Neural progenitor cell (in vitro differentiated cells): ENCODE measurements around the gene PRDM16. TPM values are rescaled to one million over a fixed set of nuclear protein-coding genes. Genes with fewer than 3 reads are reported as not detected.

Experiments
- DNase-seq: peaks from one replicate; pipeline ENCODE4 v3.0.0-alpha.2; 2016; ENCODE audit warnings: low spot score
- H2AFZ ChIP-seq: fragments of 200-600 bp; sonication (generic); replicated peaks from 2 replicates; pipeline ENCODE4 v1.6.1; 2016; ENCODE audit warnings: antibody characterized with exemption
- H3F3A ChIP-seq: fragments of 200-600 bp; sonication (generic); 2 replicates; pipeline ENCODE4 v1.6.1; 2016; ENCODE audit warnings: antibody characterized with exemption, low read depth
- H3K27ac ChIP-seq: fragments of 200-600 bp; sonication (generic); 2 replicates; pipeline ENCODE4 v1.5.1; 2016; ENCODE audit warnings: mild to moderate bottlenecking
- H3K27me3 ChIP-seq: fragments of 200-600 bp; sonication (generic); 2 replicates; pipeline ENCODE4 v1.6.1; 2016; ENCODE audit warnings: mild to moderate bottlenecking, moderate library complexity
- H3K36me3 ChIP-seq: fragments of 200-600 bp; sonication (generic); 2 replicates; pipeline ENCODE4 v1.5.1; 2016
- H3K4me1 ChIP-seq: fragments of 200-600 bp; sonication (generic); 2 replicates; pipeline ENCODE4 v1.6.1; 2016; ENCODE audit warnings: mixed run types
- H3K4me2 ChIP-seq: fragments of 200-600 bp; sonication (generic); 2 replicates; pipeline ENCODE4 v1.6.1; 2016
- H3K4me3 ChIP-seq: fragments of 200-600 bp; sonication (generic); 2 replicates; pipeline ENCODE4 v1.5.1; 2016
- H3K79me2 ChIP-seq: fragments of 200-600 bp; sonication (generic); 2 replicates; pipeline ENCODE4 v1.6.1; 2016; ENCODE audit warnings: low read depth
- H3K9ac ChIP-seq: fragments of 200-600 bp; sonication (generic); 2 replicates; pipeline ENCODE4 v1.6.1; 2016
- H3K9me3 ChIP-seq: fragments of 200-600 bp; sonication (generic); 2 replicates; pipeline ENCODE4 v1.5.1; 2016; ENCODE audit warnings: low read depth
- H4K20me1 ChIP-seq: fragments of 200-600 bp; sonication (generic); 2 replicates; pipeline ENCODE4 v1.6.1; 2016; ENCODE audit warnings: low read depth
- H3K27ac Mint-ChIP-seq: 3 replicates; pipeline ENCODE4 v1.8.0; 2021; ENCODE audit warnings: mixed read lengths
- H3K27me3 Mint-ChIP-seq: 2 replicates; pipeline ENCODE4 v1.8.0; 2022; ENCODE audit warnings: low read depth, mild to moderate bottlenecking, inconsistent platforms, moderate library complexity, mixed read lengths; ENCODE audit not compliant: insufficient read depth
- H3K36me3 Mint-ChIP-seq: 3 replicates; pipeline ENCODE4 v1.8.0; 2021; ENCODE audit warnings: mixed read lengths
- H3K4me1 Mint-ChIP-seq: 3 replicates; pipeline ENCODE4 v1.8.0; 2021; ENCODE audit warnings: mixed read lengths
- H3K4me3 Mint-ChIP-seq: 3 replicates; pipeline ENCODE4 v1.8.0; 2021; ENCODE audit warnings: mild to moderate bottlenecking, moderate library complexity, mixed read lengths
- H3K9me3 Mint-ChIP-seq: 3 replicates; pipeline ENCODE4 v1.8.0; 2020; ENCODE audit warnings: mixed read lengths
- EZH2 ChIP-seq: fragments of 200-600 bp; sonication (generic); IDR thresholded peaks from 2 replicates; pipeline ENCODE4 v1.6.1; 2017; ENCODE audit warnings: antibody characterized with exemption, mild to moderate bottlenecking, moderate library complexity
- EZH2phosphoT487 ChIP-seq: fragments of 200-600 bp; sonication (generic); IDR thresholded peaks from 2 replicates; pipeline ENCODE4 v1.6.1; 2017; ENCODE audit warnings: antibody characterized with exemption
- total RNA-seq: library from RNA; depleted of rRNA; stranded (reverse); fragments of >200 nt; gene quantifications from 2 replicates; pipeline ENCODE4 v1.2.3, GENCODE V29; 2015; ENCODE audit warnings: low replicate concordance
- TF ChIP-seq, protein P1 (sequence below): fragments of 200-600 bp; sonication (generic); IDR thresholded peaks from 2 replicates; pipeline ENCODE4 v1.5.1; 2017; ENCODE audit warnings: antibody characterized with exemption, mild to moderate bottlenecking

PRDM16 gene
- total RNA-seq, 1 donor from 2014 or later = 1.9 TPM

DNA sequence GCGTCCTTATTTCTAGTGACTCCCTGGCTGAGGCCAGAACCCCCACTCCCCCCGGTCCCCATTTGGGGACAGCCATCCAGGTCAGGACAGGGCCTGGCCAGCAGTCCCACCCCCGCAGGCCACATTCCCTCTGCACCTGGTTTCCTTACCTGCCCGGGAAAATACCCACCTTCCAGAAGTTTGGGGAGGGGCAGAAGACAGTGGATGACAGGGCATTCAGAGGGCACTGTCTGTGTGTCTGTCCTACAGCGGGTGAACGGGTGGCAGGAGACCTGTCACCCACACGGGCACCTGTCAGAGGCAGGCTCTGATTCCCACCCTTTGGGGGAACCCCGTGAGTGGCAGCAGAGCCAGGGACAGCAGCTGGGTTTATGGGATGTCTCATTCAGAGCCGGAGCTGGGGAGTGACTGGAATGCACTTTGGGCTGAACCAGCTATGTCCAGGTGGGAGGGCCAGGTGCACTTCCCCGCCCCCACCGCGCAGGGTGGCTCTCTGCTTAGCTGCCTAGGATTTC, 387.5 kb downstream of the PRDM16 start:
- no peak overlapping the region for H3K27ac ChIP-seq
- H3K27me3 Mint-ChIP-seq = no peaks in the 10 kb centered on the region

DNA sequence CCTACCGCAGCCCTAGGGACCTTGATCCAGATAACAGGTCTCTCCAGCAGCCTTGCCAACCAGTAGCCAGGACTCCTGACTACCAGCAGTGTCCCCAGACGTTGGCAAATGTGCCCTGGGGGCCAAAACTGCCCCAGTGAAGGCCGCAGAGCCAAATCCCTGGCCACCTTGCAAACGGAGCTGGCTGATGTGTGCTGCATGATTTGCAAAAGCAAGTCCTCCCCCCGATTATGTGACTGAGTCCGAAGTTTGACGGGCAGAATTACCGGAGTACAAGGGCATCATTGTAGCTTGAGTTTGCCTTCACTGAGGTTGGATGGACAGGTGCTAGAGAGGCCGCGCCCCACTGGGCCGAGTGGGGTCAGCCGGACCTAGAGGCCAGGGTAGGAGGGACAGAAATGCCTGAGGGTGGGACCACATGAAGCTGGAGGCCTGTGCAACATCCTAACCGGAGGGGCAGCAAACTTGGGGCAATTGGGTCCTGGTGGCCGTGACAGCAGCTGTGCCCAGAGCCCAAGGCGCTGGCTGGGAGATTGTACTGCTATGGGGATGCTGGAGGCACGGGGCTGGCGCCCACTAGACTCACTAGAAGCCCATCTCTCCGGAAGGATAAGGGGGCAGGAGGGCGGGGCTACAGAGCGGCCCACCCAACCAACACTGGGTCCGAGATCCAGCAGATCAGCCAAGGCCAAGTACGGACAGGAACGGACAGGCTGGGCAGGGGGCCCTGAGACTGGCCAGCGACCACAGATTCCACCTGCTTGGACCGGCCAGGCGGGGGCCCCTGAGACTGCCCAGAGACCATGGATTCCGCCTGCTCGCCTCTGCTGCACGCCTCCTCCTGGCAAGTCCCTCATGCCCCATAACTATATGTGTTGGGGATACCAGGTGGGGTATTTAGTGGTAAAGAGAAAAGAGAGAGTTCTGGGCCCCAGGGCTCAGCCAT, 388.2 kb downstream of the PRDM16 start:
- Histone ChIP-seq H3K4me3 (no peak overlapping the region), H3K27me3 (no peaks in the 10 kb centered on the region), H3K9me3 (no peaks in the 10 kb centered on the region), H3F3A (peaks cover 23% of the 10 kb centered on the region), H3K79me2 (no peaks in the 10 kb centered on the region), H3K4me1 (peaks cover 13% of the 10 kb centered on the region), H3K36me3 (no peaks in the 10 kb centered on the region), H3K27ac (no peak overlapping the region), H3K4me2 (no peak overlapping the region), H2AFZ (no peak overlapping the region), H3K9ac (no peak overlapping the region), H4K20me1 (peaks cover 9% of the 10 kb centered on the region)
- Mint-ChIP-seq H3K27ac (peak overlapping the region; percentile 48), H3K4me3 (peak overlapping the region; percentile 34), H3K9me3 (no peaks in the 10 kb centered on the region), H3K4me1 (peaks cover 48% of the 10 kb centered on the region), H3K36me3 (no peaks in the 10 kb centered on the region), H3K27me3 (peaks cover 2% of the 10 kb centered on the region)
- no peak for DNase-seq
- TF ChIP-seq EZH2phosphoT487 = no peak
- no peak for TF ChIP-seq EZH2
- TF ChIP-seq, protein P1, sequence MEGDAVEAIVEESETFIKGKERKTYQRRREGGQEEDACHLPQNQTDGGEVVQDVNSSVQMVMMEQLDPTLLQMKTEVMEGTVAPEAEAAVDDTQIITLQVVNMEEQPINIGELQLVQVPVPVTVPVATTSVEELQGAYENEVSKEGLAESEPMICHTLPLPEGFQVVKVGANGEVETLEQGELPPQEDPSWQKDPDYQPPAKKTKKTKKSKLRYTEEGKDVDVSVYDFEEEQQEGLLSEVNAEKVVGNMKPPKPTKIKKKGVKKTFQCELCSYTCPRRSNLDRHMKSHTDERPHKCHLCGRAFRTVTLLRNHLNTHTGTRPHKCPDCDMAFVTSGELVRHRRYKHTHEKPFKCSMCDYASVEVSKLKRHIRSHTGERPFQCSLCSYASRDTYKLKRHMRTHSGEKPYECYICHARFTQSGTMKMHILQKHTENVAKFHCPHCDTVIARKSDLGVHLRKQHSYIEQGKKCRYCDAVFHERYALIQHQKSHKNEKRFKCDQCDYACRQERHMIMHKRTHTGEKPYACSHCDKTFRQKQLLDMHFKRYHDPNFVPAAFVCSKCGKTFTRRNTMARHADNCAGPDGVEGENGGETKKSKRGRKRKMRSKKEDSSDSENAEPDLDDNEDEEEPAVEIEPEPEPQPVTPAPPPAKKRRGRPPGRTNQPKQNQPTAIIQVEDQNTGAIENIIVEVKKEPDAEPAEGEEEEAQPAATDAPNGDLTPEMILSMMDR = no peak

More for the DNA sequence above, 387.5 kb downstream of the PRDM16 start:
- Mint-ChIP-seq H3K36me3 (no peaks in the 10 kb centered on the region), H3K27ac (no peak overlapping the region), H3K9me3 (no peaks in the 10 kb centered on the region), H3K4me1 (peaks cover 48% of the 10 kb centered on the region), H3K4me3 (no peak overlapping the region)
- Histone ChIP-seq H3K36me3 (no peaks in the 10 kb centered on the region), H3K27me3 (no peaks in the 10 kb centered on the region), H3K4me2 (no peak overlapping the region), H3K9me3 (no peaks in the 10 kb centered on the region), H3K4me1 (peaks cover 13% of the 10 kb centered on the region), H4K20me1 (peaks cover 9% of the 10 kb centered on the region), H2AFZ (no peak overlapping the region), H3F3A (peaks cover 23% of the 10 kb centered on the region), H3K4me3 (no peak overlapping the region), H3K79me2 (no peaks in the 10 kb centered on the region), H3K9ac (no peak overlapping the region)
- TF ChIP-seq, protein P1 = no peak
- no peak for DNase-seq

DNA sequence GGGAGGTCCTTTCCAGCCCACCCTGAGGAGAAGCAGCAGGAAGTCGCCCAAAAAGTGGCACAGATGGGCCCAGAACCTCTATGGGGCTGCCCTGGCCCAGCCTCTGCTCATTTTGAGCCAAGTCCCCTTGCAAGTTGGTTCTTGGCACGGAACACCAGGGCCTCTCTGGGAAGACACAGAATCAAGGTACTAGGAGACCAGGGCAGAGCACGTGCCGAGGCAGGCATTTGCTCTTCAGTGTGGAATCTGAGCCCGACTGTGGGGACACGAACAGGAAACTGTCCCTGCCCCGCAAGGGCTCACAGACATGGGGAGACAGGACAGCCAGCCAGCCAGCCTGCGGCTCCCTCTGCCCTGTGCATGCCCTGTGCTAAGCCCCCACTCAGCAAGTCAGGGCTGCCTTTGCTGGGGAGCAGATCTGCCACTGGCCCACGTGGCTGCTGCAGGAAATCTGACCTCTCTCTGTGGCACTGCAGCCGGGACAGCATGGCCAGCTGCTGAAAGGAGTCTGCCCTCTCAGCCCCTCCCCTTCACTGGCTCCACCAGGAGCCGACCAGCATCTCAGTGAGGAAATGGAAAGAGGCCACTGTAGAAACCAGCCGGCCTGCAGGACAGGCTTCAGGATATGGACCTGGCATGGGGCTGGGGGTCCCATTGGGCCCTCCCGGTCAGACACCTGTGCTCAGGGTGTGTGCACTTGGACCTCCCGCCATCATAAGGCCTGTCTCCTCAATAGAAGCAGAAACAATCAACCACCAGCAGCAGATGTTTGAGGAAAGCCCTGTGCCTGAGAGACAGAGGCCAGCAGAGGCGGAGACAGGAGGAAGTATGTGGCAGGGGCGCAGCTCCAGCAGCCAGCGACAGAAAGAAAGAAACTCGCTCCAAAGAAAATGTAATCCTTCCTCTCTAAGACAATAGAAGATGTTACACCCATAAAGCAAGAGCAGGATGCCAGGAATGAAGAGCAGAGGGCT, 389.2 kb downstream of the PRDM16 start:
- H3K4me1 ChIP-seq = peaks cover 13% of the 10 kb centered on the region
- peaks cover 23% of the 10 kb centered on the region for H3F3A ChIP-seq
- Mint-ChIP-seq H3K36me3 (no peaks in the 10 kb centered on the region), H3K27ac (peak overlapping the region; percentile 28), H3K27me3 (peaks cover 2% of the 10 kb centered on the region), H3K4me3 (no peak overlapping the region), H3K4me1 (peaks cover 48% of the 10 kb centered on the region), H3K9me3 (no peaks in the 10 kb centered on the region)
- no peak overlapping the region for H3K27ac ChIP-seq
- H3K36me3 ChIP-seq = no peaks in the 10 kb centered on the region
- H4K20me1 ChIP-seq = peaks cover 9% of the 10 kb centered on the region
- H3K9ac ChIP-seq = no peak overlapping the region
- H3K4me2 ChIP-seq = peak overlapping the region; percentile 26
- no peak overlapping the region for H2AFZ ChIP-seq
- H3K27me3 ChIP-seq = no peaks in the 10 kb centered on the region
- no peaks in the 10 kb centered on the region for H3K79me2 ChIP-seq
- TF ChIP-seq EZH2phosphoT487 = no peak
- TF ChIP-seq EZH2 = no peak
- TF ChIP-seq, protein P1 = no peak
- no peak overlapping the region for H3K4me3 ChIP-seq
- H3K9me3 ChIP-seq = no peaks in the 10 kb centered on the region
- DNase-seq = peak; percentile 53
